Hepatocyte (in vitro differentiated cells): ENCODE measurements around the gene MACROH2A2.

ENCODE experiments used
- EZH2 ChIP-seq: fragments of 200-600 bp; sonication (generic); IDR thresholded peaks from 2 replicates; pipeline ENCODE4 v1.6.1; 2016; ENCODE audit warnings: antibody characterized with exemption, mild to moderate bottlenecking, borderline replicate concordance
- EZH2phosphoT487 ChIP-seq: fragments of 200-600 bp; sonication (generic); IDR thresholded peaks from one replicate; pipeline ENCODE4 v1.6.1; 2018; ENCODE audit warnings: antibody characterized with exemption, mild to moderate bottlenecking, low read depth, moderate library complexity; ENCODE audit not compliant: unreplicated experiment, severe bottlenecking
- TF ChIP-seq, protein P1 (sequence below): fragments of 200-600 bp; sonication (generic); IDR thresholded peaks from 2 replicates; pipeline ENCODE4 v1.5.1; 2016; ENCODE audit warnings: antibody characterized with exemption, mild to moderate bottlenecking; ENCODE audit not compliant: poor library complexity

DNA sequence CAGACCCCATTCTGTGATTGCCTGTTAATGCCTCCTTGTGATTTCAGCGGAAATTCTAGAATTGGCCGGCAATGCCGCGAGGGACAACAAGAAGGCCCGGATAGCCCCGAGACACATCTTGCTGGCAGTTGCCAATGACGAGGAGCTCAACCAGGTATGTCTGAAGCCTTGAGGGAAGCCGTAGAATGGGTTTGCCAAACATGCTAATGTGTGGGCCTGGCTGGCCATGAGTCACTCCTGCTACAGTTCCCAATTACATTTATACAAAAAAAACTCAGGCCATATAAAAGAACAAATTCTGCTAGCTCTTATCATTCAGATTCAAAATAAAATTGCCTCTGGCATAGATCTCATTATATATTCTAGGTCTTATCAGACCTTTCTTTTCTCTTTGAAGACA is 37.4 kb downstream of the MACROH2A2 start:
- TF ChIP-seq EZH2: no peak
- TF ChIP-seq, protein P1, sequence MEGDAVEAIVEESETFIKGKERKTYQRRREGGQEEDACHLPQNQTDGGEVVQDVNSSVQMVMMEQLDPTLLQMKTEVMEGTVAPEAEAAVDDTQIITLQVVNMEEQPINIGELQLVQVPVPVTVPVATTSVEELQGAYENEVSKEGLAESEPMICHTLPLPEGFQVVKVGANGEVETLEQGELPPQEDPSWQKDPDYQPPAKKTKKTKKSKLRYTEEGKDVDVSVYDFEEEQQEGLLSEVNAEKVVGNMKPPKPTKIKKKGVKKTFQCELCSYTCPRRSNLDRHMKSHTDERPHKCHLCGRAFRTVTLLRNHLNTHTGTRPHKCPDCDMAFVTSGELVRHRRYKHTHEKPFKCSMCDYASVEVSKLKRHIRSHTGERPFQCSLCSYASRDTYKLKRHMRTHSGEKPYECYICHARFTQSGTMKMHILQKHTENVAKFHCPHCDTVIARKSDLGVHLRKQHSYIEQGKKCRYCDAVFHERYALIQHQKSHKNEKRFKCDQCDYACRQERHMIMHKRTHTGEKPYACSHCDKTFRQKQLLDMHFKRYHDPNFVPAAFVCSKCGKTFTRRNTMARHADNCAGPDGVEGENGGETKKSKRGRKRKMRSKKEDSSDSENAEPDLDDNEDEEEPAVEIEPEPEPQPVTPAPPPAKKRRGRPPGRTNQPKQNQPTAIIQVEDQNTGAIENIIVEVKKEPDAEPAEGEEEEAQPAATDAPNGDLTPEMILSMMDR: no peak
- TF ChIP-seq EZH2phosphoT487: no peak
